SIG-M5 (cell line): Measurements from ENCODE around the gene SKAP1.
"Not testable (repeated sequence)": the region's sequence is repeated elsewhere in the genome, so short reads cannot be mapped to it uniquely, and the experiment has no call there.

Source experiments
- DNase-seq: peaks from one replicate; lab custom pipeline; 2025; lab: John Stamatoyannopoulos, UW

Gene SKAP1

DNA sequence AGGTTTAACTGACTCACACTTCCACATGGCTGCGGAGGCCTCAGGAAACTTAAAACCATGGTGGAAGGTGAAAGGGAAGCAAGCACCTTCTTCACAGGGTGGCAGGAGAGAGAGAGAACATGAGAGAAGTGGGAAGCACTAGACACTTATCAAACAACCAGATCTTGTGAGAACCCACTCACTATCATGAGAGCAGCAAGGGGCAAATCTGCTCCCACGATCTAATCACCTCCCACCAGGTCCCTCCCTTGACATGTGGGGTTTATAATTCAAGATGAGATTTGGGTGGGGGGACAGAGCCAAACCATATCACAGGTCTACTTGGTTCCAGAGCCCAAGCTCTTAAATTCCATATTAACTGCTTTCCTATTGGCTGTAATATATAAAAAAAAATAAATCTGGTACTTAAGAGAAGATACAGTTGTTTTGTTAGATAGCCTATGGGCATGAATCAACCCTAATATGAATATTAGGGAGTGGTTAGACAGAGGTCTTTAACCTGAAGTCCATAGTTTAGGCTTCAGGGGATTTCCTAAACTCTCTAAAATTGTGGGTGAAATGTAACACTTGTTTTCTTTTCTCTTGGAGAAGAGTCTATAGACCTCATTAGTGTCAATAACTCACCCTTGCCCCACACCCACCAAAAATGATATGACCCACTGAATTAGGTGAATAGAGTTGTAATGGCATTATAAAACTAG is 56.7 kb downstream of the SKAP1 start:
- no peak for DNase-seq

DNA sequence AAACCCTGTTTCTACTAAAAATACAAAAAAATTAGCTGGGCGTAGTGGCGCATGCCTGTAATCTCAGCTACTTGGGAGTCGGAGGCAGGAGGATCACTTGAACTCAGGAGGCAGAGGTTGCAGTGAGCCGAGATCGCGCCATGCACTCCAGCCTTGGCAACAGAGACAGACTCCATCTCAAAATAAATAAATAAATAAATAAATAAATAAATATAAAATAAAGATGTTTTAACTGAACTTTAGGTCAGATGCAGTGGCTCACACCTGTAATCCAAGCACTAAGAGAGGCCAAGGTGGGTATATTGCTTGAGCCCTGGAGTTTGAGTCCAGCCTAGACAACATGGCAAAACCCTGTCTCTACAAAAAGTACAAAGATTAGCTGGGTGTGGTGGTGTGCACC is 61.0 kb downstream of the SKAP1 start:
- DNase-seq, result not testable (repeated sequence)

DNA sequence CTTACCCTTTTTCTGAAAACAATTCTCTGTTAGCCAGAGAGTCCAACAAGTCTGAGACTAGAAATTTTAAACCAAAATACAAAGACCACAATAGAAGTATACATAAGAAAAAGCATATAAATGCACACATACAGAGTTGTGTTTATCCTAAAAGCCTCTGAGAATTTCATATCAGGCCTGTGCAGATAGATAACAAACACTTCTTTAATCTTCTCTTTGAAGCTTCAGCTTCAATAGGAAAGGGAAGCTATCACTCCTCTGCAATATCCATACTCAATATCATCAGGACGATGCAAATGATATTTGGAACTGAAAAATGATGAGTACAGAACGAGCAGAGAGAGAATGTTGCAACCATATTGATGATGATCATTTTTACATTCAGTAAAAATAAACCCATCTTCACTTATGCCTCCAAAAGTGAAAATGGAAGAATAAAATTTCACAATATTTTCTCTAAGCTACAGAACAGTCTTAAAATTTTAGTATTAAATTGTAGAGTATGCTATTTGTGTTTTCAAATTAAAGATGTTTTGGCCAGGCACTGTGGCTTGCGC is 61.6 kb downstream of the SKAP1 start:
- no peak for DNase-seq

DNA sequence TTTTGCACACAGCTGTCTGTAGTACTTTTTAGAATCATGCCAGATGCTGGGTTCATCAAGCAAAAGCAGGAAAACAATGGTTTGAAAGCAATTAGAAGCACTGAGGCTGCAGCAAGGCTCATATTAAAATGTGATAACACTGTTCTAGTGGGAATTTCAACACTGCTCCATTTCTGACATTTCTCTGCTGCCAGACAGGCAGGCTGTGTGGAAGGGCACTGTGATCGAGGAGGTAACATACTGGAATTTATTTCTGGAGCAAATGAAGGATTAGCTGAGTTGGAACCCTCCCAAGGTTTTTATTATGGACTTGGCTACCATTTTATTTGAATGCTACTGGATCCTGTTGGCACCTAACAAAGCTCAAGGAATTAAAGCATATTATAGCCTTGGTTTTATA is 66.9 kb downstream of the SKAP1 start:
- no peak for DNase-seq

DNA sequence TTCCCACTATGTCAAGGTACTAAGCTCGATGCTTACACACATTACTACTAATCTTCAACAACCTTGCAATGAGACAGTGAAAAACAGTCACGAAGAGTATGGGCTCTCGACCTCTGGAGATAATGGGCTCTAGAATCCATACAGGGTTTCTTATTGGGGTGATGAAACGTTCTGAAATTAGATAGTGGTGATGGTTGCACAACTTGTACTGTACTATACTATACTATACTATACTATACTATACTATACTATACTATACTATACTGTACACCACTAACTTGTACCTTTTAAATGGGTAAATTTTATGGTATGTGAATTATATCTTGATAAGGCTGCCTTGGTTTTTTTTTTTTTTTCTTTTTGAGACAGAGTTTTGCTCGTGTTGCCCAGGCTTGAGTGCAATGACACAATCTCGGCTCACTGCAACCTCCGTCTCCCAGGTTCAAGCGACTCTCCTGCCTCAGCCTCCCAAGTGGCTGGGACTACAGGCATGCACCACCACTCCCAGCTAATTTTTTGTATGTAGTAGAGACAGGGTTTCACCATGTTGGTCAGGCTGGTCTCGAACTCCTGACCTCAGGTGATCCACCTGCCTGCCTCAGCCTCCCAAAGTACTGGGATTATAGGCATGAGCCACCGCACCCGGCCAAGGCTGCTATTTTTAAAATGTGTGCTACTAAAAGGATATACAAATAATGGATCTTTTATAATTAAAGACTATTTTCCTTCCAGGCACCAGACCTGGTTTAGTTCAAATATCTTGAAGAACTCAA is 69.0 kb downstream of the SKAP1 start:
- DNase-seq, result not testable (repeated sequence)

DNA sequence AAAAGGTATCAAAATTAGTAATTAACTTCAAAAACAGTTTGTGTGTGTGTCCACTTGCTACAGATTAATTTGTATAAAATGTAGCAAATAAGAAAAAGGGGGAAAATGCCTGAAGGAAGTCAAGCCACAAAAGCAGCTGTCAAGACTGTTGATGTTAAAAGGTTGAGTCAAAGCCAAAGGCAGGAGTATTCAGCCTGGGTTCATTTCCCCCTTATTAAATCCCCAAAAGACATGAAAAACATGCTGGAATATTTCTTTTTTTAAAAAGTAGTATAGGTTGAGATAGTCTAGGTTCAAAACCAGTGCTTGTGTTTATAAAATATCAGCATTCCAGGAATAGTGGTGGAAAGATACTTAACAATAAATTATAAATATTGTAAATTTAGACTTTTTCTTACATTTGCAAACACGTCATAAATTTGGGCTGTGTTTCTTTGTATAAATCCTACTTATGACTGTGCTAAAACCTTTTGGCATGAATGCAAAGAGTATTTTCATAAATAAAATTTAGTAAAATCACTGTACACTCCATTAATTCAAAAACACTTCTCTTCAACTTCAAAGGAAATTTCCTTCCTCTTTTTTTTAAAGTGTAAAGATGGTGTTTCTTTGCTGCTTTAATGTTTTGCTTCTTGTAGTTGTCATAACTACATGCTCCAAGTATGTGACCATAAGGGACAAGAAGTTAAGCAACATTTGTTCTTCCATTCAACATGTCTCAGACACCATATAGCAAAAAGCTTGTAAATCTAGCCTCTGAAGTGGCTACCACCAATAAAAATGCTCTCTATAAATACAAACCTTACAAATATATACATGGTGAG is 72.0 kb downstream of the SKAP1 start:
- DNase-seq, result no peak

DNA sequence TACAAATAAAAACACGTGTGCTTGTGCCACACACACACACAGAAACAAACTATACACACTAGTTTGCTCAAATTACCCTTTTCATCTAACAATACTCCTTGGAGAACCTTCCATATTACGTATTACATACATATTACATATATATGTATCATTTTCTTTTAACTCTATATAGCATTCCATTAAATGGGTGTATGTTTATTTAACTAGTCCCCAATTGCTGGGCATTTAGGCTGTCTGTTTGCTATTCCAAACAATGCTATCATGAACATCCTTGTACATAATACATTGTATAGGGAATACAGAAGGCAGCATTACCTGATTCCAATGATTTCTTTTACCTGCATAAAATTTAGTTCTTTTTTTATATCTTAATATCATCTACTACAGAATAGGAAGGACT is 73.1 kb downstream of the SKAP1 start:
- no peak for DNase-seq

DNA sequence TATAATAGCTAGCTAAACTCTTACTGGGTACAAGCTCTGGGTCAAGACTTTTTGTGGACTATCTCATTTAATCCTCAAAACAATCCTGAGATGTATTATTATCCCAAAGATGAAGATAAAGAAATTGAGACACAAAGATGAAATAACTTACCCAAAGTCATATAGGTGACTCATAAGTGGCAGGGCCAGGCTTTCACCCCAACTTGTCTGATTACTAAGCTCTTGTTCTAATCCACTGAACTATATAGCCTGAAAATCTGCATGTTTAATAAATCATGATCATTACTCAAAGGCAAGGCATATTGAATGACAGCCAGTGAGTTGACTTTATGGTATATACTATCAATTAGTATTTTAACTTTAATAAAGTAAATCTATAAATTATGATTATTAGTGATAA is 77.4 kb downstream of the SKAP1 start:
- no peak for DNase-seq

DNA sequence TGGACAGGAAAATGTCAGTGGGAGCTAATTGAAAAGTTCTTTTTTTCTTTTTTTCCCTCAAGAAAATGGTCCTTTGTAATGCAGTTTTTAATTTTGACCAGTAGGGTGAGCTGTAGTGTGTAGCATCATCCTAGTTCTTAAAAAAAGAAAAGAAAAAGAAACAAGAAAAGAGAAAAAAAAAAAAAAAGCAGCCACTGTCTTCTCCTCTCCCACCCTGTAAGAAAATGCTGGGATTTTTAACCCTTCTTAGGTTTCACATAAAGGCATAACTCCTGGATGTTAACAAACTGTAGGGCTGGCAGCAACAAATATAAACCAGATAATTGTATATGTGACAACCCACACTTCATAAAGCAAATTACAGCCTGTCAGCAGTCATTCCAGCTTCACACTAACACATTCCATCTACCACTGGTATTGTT is 78.1 kb downstream of the SKAP1 start:
- DNase-seq, result no peak

DNA sequence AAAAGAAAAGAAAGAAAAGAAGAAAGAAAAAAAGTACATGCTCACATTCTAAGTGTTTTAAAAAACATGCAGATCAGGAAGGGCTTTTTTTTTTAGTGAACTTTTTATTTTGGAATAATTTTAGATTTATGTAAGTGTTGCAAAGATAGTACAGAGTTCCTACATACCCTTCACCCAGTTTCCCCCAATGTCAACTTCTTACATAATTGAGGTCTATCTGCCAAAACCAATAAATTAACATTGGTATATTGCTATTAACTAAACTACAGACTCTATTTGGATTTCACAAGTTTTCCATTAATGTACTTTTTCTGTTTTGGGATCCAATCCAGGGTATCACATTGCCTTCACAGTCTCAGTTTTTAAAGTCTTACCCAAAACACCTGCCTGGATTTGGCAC is 81.7 kb downstream of the SKAP1 start:
- no peak for DNase-seq

DNA sequence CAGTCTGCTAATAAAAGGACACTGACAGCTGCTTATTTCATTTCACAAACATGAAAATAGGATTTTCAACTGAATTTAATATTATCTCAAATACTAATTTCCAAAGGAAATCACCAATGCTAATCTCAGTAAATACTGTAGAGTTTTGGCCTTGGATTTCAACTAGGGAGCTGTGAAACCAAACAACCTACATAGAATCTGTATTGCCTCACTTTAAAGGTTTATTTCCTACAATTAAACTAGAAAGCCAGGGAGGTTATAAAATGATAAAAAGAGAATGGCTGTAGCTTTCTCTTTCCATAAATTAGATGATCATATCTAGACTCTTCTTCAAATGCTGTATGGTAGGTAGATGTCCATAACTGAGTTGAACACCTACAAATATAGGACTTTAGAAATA is 82.8 kb downstream of the SKAP1 start:
- DNase-seq, result no peak

DNA sequence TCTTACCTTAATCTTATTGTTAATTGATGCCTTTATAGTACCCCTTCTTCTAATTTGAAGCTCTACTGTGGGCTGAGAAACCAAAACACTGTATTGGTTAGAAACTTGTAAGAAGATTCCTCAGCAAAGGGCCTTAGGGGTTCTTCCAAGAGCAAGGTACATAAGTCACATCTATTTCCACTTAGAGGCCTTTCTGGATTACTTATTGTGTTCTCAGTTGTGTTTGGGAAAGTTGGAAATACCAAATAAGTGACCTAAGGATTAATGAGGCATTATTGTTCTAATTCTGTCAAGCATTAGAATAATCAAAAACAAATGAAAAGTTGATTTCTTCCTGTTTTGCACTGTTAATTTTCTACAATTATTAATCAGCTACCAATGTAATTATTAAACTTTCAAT is 85.8 kb downstream of the SKAP1 start:
- no peak for DNase-seq

DNA sequence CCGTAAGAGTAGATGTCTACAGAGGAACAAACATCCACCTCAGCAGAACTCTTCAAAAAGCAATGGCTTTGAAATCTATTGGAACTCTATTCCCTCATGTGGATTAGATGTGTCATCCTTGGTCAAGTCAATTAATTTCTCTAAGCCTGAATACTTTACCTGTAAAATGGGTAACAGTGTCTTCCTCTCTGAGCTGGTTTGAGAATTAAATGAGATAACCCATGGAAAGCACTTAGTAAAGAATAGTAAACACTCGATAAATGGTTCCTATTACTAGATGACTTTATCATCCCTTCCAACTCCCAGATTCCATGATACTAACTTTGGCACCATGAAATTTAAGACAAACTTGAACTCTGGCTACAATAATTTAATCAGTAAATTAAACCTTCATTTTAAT is 89.1 kb downstream of the SKAP1 start:
- DNase-seq, result no peak

DNA sequence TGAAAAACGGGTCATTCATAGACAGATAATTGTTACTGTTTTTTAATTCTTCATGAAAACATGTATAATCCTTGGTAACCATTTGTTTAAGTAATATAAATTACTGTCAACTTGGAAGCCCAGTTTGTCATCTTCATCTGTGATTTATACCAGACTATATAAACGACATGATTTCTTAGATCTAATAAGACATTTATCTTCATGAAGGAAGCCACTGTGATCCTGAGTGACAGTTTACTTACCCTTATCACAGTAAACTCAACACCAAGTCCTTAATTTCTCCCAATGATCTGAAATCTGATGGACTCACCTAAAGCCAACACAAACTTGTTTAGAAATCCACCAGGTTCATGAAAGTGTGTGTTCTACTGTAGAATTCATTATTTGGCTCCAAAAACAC is 91.3 kb downstream of the SKAP1 start:
- DNase-seq, result no peak

DNA sequence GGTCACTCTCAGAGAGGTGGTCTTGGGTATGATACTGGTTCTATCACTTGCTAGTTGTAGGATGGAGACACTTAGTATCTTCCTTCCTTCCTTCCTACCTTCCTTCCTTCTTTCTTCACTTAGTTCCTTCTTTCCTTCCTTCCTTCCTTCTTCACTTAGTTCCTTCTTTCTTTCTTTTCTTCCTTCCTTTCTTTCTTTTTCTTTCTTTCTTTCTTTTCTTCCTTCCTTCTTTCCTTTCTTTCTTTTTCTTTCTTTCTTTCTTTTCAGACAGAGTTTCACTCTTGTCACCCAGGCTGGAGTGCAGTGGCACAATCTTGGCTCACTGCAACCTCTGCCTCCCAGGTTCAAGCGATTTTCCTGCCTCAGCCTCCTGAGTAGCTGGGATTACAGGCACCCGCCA is 92.1 kb downstream of the SKAP1 start:
- DNase-seq, result not testable (repeated sequence)

DNA sequence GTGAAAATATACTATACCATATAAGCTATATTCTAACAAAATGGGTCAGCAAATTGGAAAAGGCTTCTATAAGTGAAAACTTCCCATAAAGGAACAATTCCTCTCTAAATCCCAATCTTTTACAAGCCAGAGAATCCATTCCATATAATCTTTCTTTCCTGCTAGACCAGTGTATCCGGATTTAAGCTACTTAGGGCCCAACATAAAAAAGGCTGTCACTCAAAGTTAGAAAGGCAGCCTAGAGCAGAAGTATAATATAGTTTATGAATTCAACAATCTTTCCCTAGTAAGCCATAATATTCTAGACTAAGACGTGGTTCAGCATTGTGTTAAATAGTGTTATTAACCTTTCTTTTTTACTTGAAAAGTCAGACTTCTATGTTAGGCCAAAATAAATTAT is 93.0 kb downstream of the SKAP1 start:
- DNase-seq, result no peak

DNA sequence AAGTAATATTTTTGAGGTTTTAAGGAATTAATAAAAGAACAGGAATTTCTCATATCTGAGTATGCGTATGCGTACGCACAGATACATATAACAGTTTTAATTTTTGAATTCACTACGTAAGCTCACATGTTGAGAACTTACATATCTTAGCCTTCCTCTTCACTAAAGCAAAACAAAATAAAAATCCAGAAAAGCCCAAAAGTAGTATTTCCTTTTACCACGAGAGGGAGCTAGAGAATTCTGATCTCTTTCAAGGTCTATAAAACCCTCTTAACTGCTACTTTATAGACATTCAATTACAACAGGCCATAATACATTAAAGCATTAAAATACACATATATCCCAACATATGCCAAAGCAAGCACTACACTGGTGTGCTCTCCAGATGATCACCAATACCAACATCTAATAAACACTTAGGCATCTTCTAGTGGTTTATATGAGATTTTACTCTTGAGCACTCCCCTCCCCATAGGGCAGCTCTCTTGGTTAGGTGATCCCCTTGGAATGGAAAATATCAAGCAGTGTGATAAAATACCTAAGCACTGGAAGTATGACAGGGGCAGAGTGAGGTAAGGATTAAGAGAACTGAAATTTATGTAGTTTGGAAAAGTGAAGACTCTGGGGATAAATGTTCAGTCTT is 94.0 kb downstream of the SKAP1 start:
- DNase-seq, result no peak

DNA sequence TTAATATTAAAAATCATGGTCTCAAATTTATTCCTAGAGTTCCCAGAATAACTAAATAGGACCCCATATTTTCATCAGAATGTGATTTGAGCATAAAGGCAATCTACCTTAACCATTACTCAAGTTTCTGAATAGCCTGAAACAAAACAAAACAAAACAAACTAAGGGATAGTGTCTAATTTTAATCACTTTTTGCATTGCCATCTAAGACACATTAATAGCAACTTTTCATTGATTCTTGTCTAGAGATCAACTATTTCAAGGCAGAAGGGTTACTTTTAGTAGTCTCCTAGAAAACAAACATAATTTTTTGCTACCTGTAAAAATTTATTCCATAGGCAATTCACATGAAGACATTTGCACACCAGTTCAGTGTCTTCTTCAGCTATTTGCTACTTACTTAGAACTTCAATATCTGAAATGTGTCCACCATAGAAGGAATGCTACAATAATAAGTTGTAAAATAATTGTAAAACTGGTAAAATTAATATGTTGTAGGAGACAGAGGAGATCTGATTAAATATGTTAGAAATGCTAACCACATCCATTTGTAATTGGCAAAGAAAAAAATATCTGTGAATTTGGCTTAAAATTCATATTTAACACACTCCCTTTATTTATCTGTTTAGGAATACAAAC is 94.7 kb downstream of the SKAP1 start:
- DNase-seq, result no peak

DNA sequence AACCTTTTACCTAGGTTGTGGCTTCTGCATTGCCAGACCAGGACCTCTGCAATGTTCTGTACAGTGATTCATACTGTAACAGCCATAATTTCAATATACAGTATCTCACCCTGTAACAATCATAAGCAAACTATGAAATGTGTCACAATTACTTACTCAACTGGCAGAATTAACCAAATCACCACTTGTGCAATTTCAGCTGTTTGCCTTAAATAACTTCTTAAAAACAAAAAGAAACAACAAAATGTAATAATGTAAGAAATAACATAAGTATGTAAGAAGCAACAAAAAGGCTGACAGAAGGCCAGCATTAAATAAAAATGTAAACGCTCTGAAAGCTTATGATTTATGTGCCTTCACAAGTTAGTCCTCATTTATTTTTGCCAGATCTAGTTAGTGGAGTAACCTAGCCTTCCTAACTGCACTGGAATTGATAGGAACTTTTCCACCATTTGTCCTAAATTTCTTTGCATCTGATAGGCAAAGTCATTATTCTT is 96.9 kb downstream of the SKAP1 start:
- DNase-seq, result no peak

DNA sequence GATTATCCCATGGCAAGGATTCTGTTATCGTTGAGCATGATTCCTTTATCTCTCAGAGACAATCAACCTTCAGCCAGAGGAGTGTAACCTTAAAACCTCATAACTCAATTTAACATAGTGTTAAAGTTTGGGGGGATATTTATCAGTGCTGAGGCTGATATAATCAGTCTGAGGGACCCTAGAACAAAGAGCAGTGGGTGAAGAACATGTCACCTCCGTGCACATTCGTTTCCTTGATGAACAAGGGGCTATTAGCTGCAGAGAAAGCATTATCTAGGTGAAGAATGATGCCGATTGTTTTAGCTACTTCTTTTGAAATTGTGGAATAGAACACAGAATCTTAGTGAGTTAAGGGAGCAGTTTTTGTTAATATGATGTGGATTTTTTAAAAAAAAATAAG is 99.1 kb downstream of the SKAP1 start:
- no peak for DNase-seq

DNA sequence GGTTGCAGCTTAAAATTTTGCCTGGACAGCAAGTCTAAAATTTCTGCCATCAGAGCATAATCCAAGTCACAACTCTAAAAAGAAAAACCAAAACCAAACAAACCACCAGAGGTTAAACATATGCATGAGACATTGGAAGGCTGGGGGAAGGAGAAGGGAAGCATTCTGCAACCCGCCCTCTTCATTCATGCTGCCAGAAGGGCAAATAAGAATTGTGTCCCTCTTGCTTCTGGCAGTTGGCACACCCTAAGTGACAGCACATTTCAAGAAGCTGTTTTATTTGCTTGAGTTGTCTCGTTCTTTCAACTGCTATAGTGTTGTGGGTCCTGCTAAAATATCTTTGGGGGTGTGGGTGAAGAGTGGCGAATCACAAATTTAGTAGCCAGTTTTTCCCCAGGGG is 99.6 kb downstream of the SKAP1 start:
- no peak for DNase-seq
